SKM-1 treated with dmso at 0.1 percent for 144 hours (cell line): ENCODE results near the gene HDAC4.

Source experiments
- DNase-seq: peaks from one replicate; lab custom pipeline; 2025; ENCODE audit not compliant: unreplicated experiment; lab: John Stamatoyannopoulos, UW

Gene HDAC4

DNA sequence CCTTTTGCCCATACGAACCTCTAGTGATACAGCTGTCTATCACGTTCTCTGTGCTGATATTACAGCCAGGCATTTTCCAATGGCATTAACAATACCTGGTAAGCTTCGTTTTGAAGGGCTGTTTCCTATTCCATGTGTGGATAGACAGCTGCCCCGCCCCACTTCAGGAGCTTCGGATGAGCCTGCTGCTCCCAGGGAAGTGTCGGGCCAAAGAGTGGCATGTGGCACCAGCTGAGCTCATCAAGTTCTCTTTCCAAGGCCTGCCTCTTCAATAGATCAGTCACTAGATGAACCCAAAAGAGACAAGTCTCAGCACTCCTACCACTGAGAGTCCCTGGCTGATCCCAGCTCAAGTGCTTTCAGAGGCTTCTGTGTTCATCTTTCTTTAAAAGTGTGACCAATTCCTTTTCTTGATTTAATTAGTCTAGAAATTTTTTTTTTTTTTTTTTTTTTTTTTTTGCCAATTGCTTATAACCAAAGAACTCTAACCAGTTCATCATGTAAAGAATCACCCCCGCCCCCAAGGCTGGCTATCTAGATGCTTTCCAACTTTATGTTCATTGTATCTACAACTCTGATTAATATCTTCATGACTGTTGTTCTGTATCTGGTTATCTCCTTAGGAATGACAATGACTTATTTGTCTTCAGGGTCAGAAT is 46.6 kb downstream of the HDAC4 start:
- DNase-seq = no peak

DNA sequence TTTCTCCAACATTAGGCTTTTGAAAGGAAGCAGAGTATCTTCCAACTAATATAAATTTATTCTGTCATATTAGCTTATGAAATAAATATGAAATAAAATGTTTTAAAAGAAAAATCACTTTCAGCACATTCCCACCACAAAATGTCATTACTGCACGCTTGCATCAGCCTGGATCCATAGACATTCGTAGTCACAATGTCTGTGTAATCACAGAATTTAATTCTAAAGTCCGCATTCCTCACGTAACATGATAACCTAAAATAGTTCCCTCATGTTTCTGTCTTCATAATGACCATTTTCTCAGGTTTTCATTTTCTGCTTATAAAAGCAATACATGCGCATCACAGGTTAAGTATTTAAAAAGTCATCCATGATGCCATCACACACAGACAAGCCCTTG is 47.1 kb downstream of the HDAC4 start:
- DNase-seq = no peak

DNA sequence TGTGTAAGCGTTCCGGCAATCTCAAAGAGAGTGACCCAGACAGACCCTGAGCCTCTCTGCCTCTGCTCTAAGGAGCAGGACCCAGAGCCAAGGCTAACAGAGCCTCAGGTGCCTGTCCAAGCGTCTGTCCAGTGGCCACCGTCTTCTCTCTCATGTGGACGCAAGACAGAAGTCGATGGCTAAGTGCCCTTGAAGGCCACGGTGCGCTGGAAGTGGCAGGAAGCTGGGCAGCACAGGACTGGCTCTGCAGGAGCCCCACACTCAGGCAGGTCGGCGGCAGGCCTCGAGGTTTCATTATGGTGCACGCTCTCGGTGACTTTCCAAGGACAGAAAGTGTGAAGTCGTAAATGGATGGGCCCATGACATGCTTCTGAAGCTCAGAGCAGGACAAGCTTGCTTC is 49.1 kb downstream of the HDAC4 start:
- no peak for DNase-seq

DNA sequence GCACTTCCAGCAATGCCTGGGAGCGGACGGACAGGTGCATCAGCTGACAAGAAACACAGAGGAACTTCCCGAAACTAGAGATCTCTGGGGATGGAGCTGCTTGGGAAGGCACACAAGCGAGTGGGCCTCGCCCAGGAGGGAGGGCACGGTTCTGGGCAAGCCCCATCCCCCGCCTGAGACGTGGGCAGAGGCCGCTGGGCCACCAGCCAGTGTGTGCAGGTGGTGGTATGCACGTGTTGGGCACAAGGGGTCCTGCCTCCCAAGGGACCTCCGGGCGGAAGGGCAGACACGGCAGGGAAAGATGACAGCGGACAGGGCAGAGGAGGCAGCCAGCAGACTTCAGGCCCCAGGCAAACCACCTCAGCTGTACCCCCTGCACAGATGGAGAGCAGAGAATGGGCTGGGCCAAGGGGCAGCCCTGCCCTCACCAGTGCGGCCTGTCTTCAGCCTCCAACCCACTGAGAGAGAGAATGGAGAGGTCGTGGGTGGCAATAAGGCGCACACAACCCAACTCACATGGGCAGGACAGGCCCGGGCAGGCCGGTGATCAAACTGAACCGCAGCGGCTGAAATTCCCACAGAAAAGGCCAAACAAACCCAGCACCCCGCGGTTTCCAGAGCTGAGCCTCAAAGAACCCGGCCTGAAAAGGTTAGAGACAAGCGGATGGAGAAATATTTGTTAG is 51.2 kb downstream of the HDAC4 start:
- DNase-seq = no peak

DNA sequence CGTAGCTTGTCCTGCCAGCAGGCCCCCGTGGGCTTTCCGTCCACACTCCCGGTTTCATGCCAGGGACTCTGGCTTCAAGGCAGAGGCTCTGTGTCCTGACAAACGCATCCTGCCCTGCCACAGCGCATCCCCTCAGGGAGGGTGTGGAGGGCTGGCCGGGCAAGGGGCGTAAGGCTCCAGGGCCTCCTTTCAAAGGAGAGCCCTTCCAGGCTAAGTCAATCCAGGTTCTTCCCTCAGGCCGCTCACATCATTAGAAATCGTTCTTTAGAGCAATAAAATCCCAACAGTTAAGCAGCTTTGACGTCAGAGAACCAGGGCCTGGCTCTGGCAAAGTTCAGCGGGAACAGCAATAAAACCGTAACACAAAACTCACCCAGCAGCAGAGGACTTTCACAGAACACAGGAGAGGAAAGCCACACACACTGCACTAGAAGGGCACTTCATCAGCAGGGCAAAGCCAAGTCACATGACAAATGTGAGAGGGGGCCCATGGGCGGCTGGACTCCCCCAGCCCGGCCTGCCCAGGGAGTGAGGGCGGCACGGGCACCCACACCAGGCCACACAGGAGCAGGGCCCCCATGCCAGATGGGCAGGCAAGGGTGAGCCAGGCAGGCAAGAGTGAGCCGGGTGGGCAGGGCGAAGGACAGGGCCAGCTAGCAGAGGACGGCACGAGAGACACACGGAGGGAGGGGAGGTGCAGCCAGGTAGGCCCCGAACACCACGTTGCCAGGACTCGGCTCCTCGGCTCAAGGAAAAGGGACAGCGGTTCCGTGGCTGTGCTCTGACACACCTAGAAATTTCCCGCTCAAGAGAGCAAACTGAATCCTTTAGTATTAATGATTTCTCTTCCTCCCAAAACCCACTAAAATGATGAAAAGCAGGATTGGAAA is 52.0 kb downstream of the HDAC4 start:
- DNase-seq = no peak

DNA sequence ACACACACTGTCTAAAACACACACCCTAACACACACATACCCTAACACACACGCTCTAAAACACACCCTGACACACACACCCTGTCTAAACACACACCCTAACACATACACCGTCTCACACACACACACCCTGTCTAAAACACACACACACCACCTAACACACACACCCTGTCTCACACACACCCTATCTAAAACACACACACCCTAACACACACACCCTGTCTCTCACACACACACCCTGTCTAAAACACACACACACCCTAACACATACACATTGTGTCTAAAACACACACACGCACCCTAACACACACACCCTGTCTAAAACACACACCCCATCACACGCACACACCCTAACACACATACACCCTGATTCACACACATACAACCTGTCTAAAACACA is 54.1 kb downstream of the HDAC4 start:
- no peak for DNase-seq

DNA sequence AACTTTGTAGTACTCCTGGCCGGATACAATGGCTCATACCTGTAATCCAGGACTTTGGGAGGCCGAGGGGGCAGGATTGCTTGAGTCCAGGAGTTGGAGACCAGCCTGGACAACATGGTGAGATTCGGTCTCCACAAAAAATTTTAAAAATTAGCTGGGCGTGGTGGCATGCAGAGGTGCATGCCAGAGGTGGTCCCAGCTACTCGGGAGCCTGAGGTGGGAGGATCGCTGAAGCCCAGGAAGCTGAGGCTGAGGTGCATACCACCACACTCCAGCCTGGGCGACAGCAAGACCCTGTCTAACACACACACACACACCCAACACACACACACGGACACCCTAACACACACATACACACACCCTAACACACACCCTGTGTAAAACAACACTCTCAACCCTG is 55.6 kb downstream of the HDAC4 start:
- DNase-seq = no peak

DNA sequence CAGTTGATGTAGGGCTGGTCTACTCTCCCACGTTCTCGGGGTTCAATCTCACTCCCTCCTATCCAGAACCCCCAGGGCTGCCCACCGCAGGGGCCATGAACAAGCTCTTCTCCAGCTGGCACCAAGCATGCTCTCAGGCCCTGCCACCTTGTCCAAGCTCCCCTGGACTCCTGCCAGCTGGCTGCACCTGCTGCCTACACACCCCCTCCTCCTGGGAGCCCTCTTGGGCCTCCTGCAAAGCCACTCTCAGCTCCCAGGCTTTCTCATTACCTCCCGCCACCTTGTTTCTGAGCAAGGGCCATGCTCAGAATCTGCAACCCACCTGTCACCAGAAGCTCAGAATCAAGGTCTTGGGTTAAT is 56.0 kb downstream of the HDAC4 start:
- no peak for DNase-seq

DNA sequence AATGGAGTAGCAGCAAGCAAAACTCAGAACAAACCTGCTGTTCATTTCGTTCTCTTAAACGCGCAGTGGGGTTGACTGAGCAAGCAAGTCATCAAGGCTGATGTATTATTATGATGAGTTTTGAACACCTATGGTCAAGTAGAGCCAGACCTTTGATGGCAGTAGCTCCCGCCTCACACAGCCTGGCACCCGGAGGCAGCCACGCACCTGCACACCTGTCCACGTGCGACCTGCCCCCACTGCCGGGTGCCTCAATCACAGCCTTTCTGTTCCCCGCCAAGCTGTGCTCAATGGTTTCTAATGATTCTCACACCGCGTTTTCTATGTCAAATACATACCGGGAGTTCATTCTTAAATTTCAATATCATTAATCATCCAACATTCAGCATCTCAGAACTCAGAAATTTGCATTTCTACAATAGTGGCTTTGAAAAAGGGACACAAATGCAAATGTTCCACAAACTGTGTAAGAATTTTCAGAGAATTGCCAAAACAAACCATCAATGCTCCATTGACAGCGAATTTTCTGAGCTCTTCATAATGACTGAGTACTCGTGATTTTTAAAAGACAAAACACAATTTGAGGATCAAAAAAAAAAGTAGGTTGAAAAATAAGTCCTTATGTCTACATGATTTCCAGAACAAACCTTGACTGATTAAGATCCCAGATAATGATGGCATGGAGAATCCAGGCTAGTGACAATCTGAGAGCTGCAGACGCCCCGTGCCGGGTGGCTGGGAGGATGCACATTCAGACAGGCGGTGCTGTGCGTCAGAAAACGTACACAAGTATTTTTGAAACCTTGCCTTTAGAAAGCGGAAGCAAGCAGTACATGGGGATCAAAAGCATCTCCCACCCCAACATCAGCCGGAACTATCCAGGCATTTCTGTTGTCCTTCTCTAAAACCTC is 56.6 kb downstream of the HDAC4 start:
- DNase-seq = no peak

DNA sequence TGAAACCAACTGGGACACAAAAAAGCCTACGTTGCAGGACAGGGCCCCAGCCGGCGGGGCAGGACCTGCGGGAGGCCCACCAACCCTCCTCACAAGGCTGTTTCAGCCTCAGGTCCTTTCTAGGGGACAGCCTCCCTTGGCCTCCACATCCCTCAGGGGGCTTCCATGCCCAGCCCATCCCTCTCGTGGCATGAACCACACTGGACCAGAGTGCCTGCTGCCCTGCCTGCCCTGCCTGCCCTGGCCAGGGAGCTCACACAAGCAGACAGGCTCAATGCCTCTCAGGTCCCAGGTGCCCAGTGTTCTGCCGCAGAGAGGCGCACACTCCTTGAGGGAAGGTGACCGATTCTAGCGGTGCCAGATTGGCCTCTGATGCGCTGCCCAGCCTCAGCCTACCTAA is 57.4 kb downstream of the HDAC4 start:
- DNase-seq = no peak

DNA sequence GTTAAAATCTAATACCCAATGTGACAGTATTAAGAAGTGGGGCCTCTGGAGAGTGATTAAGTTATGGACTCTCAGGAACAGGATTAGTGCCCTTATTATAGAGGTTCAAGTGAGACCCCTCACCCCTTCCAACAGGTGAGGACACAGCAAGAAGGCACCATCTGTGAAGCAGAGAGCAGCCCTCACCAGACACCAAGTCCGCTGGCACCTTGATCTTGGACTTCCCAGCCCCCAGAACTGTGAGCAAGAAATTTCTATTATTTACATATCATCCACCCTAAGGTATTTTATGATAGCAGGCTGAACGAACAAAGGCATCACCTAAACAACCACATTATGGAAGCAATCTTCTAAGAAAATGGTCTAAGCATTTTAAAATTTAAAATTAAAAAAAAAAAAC is 59.0 kb downstream of the HDAC4 start:
- no peak for DNase-seq

DNA sequence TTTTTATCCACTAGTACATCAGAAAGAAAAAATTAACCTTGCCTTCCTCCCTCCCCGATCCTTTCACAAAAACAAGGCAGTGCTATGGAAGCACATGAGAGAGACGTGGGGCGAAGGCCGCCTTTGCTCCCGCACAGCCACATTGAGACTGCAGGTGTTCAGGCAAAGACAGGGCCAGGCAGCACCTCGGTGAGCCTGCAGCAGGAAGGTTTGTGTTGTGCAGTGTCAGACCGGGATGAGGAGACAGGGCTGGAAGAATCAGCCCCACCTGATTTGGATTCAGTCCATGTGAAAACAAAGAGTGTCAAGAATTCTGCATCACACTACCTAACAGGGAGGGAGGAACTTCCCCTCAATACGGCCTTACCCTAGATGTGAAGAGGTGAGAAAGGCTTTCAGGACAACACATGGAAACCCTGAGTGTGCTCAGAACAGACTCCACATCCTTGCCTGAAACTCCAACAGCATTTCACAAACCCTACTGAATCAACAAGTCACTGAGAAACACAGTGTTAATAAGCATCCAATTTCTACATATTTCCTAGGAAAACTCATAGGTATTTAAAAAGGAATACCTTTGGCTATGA is 59.6 kb downstream of the HDAC4 start:
- DNase-seq = no peak

DNA sequence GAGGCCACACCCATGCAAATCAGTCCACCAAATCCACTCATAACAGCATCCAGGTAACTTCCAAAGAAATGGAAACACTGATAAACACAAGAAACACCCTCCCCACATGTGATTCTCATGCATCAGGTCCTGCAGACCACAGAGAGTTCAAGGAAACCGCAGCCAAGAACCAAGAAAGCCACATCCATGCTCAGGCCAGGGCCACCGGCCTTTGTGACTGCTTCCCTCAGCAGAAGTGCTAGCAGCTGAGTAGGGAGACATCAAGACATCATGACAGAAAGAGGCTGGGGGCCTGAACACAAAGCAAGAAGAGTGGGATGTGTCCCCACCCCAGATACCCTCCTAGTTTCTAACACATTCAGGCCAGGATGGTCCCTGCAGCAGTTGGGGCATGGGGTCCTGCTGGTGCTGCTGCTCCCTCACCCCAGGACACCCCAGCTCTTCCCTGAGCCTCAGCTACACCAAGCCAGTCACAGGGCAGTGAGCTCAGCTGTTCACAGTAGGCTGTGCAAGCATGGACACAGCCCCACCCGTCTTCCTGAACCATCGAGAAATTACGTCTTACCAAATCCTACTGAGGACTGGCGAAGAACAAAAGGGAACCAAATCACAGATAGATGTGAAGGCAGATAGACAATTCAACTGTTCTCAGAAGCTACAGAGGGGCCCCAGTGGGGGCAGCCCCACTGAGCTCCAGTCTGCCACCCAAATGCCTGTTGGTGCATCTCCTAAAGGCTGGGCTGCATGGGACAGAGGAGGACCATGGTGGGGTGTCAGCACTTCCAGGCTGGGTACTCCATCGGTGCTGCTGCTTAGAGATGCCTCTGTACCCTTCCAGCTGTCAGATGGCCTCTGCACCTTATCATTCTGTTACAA is 60.9 kb downstream of the HDAC4 start:
- DNase-seq = peak; percentile 4

DNA sequence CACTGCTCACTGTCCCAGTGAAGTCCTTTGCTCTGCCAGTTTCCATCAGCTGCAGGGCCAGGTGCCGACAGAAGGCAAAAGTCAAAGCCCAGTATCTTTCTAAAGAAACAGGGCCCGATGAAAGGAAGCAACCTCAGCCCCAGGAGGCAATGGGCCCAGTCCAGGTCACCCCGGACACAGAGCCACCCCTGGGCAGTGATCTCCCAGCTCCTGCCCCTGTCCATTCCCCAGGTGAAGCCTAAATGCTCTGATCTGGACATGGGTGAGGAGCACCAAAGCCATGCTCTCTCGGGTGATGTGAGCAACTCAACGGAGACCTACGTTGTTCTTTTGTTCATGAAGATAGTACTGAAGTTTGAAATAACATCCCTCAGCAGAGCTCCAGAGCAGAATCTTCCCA is 61.6 kb downstream of the HDAC4 start:
- DNase-seq = no peak

DNA sequence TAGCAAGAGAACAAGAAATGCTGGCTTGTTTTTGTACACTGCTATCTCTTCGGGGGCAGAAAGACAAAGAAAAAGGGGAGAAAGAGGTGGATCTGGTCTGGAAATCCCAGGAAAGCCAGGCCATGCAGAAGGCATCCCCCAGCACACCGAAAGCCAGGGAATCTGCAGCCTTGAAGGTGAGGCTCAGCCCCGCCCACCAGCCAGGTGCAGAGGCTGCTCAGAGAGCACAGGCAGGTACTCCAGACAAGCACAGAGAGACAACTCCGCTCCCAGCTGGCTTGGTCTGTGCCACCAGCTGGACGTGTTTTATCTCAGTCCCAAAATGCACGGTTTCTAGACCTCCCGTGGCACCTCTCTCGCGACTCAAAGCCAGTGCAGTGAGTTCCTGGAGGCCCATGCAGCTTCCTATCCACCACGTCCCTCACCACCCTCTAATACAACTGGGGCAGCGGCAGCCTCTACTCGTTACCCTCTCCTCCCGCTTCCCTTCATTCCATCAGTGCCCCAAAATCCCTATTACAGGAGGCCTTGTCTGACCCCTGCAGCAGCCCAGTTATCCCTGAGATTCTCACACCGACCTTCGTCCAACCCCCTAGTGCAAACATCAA is 62.8 kb downstream of the HDAC4 start:
- no peak for DNase-seq

DNA sequence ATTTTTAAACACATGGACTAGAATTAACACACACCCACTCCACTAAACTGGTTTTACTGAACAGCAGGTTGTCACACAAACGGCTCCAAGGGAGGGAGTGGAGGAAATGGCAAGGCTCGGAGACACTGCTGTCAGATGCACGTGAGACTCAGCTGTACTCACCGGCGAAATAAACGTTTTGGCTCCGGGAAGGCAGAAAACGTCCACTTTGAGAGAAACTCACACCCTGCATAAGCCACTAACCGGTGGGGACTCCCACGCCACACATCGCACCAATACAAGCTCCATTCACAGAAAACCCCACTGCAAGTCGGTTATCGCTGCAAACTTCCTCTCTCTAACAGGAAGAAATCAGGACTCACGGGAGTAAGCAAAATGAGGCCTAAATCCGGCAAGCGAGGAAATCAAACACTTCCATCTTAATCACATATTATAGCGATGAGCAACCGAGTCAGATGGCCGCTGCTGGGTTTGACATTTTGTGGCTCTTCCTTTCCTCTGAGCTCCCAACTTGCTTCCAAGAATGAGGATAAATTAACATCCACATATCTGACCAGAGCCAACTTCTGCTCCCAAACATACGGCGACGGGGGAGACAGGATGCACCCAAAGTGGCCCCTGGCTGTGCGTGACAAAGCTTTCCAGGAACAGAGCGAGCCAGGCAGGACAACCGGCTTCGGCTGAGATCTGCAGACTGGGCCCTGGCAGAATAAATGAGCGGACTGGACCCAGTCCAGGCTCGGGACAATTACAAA is 63.5 kb downstream of the HDAC4 start:
- DNase-seq = no peak

DNA sequence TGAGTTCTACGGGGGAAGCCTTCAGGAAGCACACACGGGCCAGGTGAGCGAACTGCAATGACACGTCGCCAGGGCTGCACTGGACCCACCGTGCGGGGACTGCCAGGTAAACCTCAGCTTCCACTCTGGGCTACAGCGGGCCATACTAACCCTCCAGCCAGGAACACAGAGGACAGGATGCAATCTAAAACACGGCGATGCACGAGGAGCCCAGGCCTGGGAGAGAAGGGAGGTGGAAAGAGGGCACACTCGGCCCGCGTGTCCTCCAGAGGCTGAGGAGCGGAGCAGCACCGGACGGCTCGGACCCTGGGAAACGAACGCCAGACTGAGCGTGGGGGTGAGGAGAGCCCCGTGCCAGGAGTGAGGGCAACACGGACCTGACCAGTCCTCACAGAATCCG is 69.3 kb downstream of the HDAC4 start:
- DNase-seq = no peak

DNA sequence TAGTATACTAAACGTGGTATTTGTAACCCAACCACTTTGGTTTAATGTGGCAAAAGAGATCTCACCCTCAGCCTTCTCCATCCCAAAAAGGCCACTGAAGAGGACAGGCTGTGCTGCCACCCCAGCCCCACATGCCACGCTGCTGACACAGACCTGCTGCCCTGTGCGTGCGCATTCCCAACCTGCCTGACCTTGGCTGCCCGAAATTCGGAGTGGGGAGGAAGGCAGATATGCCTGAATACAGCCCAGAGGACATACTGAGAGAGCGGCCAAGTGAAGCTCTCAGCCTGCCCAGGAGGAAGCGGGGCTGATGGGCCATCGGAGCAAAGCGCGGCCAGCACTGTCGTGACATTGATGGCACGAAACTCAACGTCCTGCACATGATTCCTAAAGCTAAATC is 70.0 kb downstream of the HDAC4 start:
- no peak for DNase-seq
